CD4-positive, alpha-beta T cell treated with Interferon alpha-2 for 1 hour (primary cell): ENCODE measurements around the gene PNMA1.

Experiments
- DNase-seq, 2 donors: peaks; one replicate each; pipeline ENCODE4 v3.0.0-alpha.2; 2020 to 2022

Gene PNMA1

GRCh38 chr14:73662487-73662943 is 51.7 kb downstream of the PNMA1 start:
- DNase-seq, result no peak

DNA sequence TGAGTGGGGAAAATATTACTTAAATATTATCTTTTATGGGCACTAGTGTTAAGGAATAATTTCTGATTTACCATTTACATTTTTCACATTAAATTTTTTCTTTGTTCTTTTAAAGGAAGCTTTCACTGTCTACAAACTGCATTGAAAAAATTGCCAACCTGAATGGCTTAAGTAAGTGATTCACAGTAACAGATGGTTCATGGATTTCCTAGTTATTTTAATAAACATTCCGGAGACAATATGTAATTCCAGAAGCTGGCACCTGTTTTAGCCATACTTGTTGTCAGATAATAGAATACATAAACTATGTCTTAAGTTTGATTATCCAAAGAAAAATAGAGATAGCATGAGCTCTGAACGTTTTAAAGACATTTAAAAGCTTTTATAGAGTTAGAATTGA is 52.3 kb downstream of the PNMA1 start:
- DNase-seq, result no peak
